Thoracic aorta (tissue), 2 donors: Measurements from ENCODE around the gene CHST13. TPM values are rescaled to one million over a fixed set of nuclear protein-coding genes. Genes with fewer than 3 reads are reported as not detected.
"Not testable (repeated sequence)": the region's sequence is repeated elsewhere in the genome, so short reads cannot be mapped to it uniquely, and the experiment has no call there.

Experiments used
- ATAC-seq: fragments of 150-250 bp; one replicate; pipeline ENCODE4 v1.8.0; 2017; ENCODE audit warnings: low read depth; ENCODE audit not compliant: insufficient number of reproducible peaks, low FRiP score
- DNase-seq: peaks from one replicate; pipeline ENCODE4 v3.0.0-alpha.2; 2020; ENCODE audit warnings: low spot score
- H3K27ac ChIP-seq, 2 donors: fragments of 200-600 bp; sonication (generic); 1 replicate in 1 of 2; 2 replicates in 1 of 2; pipeline ENCODE4 v1.5.1; 2016; ENCODE audit warnings: mild to moderate bottlenecking in 2 of 2, moderate library complexity in 2 of 2
- H3K27me3 ChIP-seq: fragments of 200-600 bp; sonication (generic); replicated peaks from 2 replicates; pipeline ENCODE4 v1.6.0; 2016; ENCODE audit warnings: mild to moderate bottlenecking; ENCODE audit not compliant: insufficient read depth
- H3K36me3 ChIP-seq: fragments of 200-600 bp; sonication (generic); one replicate; pipeline ENCODE4 v1.5.1; 2016
- H3K4me1 ChIP-seq, 2 donors: fragments of 200-600 bp; sonication (generic); 1 replicate in 1 of 2; 2 replicates in 1 of 2; pipeline versions ENCODE4 v1.5.1 to v1.6.0; 2016; ENCODE audit warnings: low read depth in 2 of 2, mild to moderate bottlenecking in 1 of 2; ENCODE audit not compliant: control insufficient read depth in 1 of 2
- H3K4me3 ChIP-seq: fragments of 200-600 bp; sonication (generic); 2 replicates; pipeline ENCODE4 v1.5.1; 2016; ENCODE audit warnings: mild to moderate bottlenecking
- H3K9me3 ChIP-seq: fragments of 200-600 bp; sonication (generic); 2 replicates; pipeline ENCODE4 v1.5.1; 2016
- total RNA-seq, 2 donors: library from RNA; depleted of rRNA; stranded (reverse); fragments of >200 nt; gene quantifications; one replicate each; pipeline versions ENCODE4 v1.1.0 to v1.2.3, GENCODE V29; 2016
- TF ChIP-seq, protein P1 (sequence below): fragments of 200-600 bp; sonication (generic); IDR thresholded peaks from one replicate; pipeline ENCODE4 v1.5.1; 2019; ENCODE audit warnings: antibody characterized with exemption

CHST13 gene
- total RNA-seq, 2 donors from 2014 or later, result not detected

DNA sequence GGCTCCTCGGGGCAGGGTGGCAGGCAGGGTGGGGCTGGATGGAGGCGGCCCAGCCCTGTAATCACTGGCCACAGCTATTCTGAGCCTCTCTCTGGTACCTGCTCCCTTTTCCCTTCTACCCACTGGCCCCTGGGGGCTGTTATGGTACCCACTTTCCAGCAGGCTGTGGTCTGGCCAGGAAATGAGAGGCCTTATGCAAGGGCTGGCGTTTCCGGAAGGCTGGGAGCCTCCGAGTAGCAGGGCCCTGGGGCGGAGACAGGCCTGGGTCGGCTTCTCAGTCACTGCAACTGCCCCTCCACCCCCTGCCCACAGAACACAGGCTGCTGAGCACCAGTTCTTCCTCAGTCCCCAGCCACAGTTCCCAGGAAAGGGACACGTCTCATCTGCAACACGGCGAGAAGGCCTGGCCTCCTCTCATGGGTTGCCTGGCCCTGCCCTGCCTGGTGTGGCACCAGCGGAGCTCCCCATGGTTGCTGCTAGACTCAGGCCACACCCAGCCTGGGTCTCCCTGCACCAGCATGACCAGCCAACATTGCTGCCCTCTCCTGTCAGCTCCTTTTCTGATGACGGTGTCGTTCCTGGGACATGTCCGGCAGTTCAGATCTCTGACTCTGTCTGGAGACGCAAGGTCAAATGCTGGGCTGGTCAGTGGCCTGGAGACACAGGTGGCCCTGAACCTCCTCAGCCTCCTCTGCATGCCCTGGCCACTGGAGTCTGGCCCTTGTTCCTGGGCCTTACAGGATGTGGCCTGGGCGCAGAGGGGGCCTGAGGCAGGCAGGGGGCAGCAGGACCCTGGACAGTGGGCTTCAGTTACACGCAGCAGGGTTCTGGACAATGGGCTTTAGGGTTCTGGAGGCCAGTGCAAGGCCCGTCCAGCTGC, 6.5 kb downstream of the CHST13 start:
- ATAC-seq (no peak), DNase-seq (no peak)
- Histone ChIP-seq H3K4me3 (no peak overlapping the region), H3K27ac (no peak overlapping the region), H3K4me1 (no peaks in the 10 kb centered on the region), H3K36me3 (no peaks in the 10 kb centered on the region), H3K9me3 (no peaks in the 10 kb centered on the region), H3K27me3 (no peaks in the 10 kb centered on the region)
- TF ChIP-seq, protein P1, sequence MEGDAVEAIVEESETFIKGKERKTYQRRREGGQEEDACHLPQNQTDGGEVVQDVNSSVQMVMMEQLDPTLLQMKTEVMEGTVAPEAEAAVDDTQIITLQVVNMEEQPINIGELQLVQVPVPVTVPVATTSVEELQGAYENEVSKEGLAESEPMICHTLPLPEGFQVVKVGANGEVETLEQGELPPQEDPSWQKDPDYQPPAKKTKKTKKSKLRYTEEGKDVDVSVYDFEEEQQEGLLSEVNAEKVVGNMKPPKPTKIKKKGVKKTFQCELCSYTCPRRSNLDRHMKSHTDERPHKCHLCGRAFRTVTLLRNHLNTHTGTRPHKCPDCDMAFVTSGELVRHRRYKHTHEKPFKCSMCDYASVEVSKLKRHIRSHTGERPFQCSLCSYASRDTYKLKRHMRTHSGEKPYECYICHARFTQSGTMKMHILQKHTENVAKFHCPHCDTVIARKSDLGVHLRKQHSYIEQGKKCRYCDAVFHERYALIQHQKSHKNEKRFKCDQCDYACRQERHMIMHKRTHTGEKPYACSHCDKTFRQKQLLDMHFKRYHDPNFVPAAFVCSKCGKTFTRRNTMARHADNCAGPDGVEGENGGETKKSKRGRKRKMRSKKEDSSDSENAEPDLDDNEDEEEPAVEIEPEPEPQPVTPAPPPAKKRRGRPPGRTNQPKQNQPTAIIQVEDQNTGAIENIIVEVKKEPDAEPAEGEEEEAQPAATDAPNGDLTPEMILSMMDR, result no peak

DNA sequence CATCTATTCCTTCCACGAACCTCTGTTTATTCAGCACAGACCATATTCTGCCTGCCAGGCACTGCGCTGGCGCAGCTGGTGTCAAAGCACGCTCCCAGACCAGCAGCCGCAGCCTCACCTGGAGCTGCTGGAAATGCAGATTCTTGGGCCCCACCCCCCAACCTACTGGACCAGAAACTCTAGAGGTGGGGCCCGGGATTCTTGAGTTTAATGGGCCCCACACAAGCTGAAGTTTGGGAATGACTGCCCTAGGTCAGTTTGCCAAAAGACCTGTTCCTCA, 7.0 kb downstream of the CHST13 start:
- DNase-seq, result no peak
- TF ChIP-seq, protein P1, result no peak
- Histone ChIP-seq H3K27me3 (no peaks in the 10 kb centered on the region), H3K9me3 (no peaks in the 10 kb centered on the region), H3K4me3 (no peak overlapping the region), H3K36me3 (no peaks in the 10 kb centered on the region), H3K4me1 (no peaks in the 10 kb centered on the region), H3K27ac (no peak overlapping the region)
- no peak for ATAC-seq

DNA sequence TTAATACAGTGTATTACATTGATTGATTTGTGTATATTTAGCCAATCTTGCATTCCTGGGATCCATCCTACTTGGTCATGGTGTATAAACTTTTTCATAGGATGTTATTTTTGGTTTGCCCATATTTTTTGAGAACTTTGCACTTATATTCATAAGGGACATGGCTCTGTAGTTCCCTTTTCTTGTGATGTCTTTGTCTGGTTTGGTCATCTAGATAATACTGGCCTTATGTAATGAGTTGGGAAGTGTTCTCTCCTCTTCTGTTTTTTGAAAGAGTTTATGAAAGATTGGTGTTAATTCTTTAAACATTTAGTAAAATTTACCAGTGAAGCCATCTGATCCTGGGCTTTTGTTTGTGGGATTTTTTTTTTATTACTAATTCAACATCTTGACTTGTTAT, 9.6 kb downstream of the CHST13 start:
- Histone ChIP-seq H3K4me3 (no peak overlapping the region), H3K27me3 (no peaks in the 10 kb centered on the region), H3K36me3 (no peaks in the 10 kb centered on the region), H3K9me3 (no peaks in the 10 kb centered on the region), H3K27ac (no peak overlapping the region), H3K4me1 (no peaks in the 10 kb centered on the region)
- DNase-seq (no peak), ATAC-seq (no peak)
- TF ChIP-seq, protein P1, result no peak

DNA sequence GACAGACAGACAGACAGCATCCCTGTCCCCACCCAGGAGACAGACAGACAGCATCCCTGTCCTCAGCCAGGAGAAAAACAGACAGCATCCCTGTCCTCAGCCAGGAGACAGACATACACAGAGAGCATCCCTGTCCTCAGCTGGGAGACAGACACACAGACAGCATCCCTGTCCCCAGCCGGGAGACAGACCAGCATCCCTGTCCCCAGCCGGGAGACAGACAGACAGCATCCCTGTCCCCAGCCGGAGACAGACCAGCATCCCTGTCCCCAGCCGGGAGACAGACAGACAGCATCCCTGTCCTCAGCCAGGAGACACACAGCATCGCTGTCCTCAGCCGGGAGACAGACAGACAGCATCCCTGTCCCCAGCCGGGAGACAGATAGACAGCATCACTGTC, 10.8 kb downstream of the CHST13 start:
- not testable (repeated sequence) for H3K36me3 ChIP-seq, H3K4me3 ChIP-seq, H3K4me1 ChIP-seq, H3K27ac ChIP-seq, DNase-seq, ATAC-seq, H3K9me3 ChIP-seq, H3K27me3 ChIP-seq

DNA sequence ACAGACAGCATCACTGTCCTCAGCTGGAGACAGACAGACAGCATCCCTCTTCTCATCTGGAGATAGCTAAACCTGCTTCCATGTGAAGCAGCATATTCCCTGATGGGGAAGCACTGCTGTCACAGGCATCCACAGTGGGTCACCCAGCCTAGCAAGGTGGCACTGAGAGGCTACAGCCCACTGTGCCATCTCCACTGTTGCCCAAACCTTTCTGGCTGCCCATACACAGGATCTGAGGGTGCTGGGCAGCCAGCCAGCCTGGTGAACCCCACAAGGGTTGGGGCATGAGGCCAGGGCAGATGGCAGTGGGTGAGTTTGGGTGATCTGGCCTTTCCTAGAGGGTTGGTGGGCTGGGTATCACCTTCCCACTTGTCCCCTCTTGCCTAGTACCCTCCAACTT, 11.7 kb downstream of the CHST13 start:
- Histone ChIP-seq H3K27me3 (no peaks in the 10 kb centered on the region), H3K9me3 (no peaks in the 10 kb centered on the region), H3K4me1 (peaks cover under 1 to 2% of the 10 kb centered on the region in 2 donors), H3K27ac (no peak overlapping the region), H3K36me3 (no peaks in the 10 kb centered on the region), H3K4me3 (no peak overlapping the region)
- TF ChIP-seq, protein P1, result no peak
- ATAC-seq, result no peak
- DNase-seq, result no peak

DNA sequence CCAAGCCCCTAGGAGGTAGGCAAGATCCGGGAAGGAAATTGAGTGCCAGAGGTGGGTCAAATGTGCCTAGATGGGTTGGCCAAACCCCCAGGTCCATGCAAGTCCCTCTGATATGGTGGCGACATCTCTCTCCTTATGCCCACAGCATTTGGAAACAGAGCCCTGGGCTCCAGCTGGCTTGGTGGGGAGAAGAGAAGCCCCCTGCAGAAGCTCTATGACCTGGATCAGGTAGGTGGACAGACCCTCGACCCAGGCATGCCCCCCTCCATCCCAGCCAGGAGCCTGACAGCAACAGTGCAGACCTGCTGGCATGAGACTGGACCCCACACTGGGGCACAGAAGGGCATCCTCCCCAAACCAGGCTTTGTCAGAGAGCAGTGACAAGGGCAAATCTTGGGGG, 12.2 kb downstream of the CHST13 start:
- ATAC-seq, result no peak
- no peaks in the 10 kb centered on the region for H3K27me3 ChIP-seq
- H3K9me3 ChIP-seq, result no peaks in the 10 kb centered on the region
- no peaks in the 10 kb centered on the region for H3K36me3 ChIP-seq
- DNase-seq, result no peak
- peaks cover 3 to 7% of the 10 kb centered on the region in 2 donors for H3K4me1 ChIP-seq
- H3K27ac ChIP-seq, result no peak overlapping the region
- no peak overlapping the region for H3K4me3 ChIP-seq
- TF ChIP-seq, protein P1, result no peak
